NCI-H2107 treated with DMSO at 0.1 percent for 48 hours (cell line): ENCODE measurements around the gene CASZ1.

Source experiments
- DNase-seq: peaks from one replicate; lab custom pipeline; 2025; ENCODE audit not compliant: unreplicated experiment; lab: John Stamatoyannopoulos, UW

The CASZ1 gene

GRCh38 chr1:10823000-10823401 is 26.6 kb upstream of the CASZ1 start:
- DNase-seq = no peak

- no peak for DNase-seq
These were observed 24.9 kb upstream of the CASZ1 start for GRCh38 chr1:10821388-10821787.

DNA sequence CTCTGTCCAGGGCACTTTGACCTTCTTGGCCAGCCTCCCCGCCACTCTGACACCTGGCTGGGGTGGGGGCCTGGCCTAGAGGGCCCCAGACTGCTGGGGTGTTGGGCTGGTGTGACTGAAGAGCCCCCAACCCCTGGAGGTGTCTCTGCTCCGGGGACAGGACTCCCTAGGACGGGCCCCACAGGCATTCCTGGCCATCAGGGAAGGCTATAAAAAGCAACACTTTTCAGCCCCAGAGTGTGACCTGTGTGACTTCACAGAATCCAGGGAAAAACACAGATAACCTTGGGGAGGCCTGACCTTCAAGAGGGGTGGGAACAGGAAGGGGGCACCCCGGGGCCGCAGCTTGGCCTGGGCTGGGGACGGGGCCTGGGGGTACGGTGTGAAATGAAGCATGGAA is 24.0 kb upstream of the CASZ1 start:
- DNase-seq = no peak

DNA sequence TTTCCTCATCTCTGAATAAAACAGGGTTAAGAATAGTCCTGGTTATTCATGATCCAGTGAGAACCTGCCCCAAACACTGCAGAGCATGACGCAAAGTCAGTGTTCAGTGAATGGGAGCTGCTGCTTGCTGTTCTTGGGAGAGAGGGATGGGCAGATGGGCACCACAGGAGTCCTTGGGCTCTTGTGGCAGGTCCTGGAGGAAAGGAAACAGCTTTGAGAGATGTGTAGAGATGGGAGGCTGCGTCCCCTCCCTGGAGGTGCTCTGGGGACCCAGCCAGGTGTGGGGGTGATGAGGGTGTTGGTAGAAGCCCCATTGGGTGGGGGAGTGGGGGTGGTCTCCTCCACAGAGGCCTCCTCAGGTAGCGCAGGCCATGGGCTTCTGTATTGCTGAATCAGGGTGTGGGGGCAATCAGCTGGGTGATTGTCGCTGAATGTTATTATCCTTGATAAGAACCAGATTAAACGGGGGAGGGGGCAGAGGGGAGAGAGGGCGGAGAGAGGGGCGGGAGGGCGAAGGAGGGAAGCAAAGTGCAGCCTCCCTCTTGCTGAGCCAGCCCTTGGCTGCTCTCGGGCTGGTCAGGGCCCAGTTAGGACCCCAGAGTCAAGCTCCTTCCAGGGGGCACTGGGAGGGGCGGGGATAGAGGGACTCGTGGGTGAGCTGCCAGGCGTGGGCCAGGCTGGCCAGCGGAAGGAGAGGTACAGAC is 22.9 kb upstream of the CASZ1 start:
- DNase-seq = no peak

DNA sequence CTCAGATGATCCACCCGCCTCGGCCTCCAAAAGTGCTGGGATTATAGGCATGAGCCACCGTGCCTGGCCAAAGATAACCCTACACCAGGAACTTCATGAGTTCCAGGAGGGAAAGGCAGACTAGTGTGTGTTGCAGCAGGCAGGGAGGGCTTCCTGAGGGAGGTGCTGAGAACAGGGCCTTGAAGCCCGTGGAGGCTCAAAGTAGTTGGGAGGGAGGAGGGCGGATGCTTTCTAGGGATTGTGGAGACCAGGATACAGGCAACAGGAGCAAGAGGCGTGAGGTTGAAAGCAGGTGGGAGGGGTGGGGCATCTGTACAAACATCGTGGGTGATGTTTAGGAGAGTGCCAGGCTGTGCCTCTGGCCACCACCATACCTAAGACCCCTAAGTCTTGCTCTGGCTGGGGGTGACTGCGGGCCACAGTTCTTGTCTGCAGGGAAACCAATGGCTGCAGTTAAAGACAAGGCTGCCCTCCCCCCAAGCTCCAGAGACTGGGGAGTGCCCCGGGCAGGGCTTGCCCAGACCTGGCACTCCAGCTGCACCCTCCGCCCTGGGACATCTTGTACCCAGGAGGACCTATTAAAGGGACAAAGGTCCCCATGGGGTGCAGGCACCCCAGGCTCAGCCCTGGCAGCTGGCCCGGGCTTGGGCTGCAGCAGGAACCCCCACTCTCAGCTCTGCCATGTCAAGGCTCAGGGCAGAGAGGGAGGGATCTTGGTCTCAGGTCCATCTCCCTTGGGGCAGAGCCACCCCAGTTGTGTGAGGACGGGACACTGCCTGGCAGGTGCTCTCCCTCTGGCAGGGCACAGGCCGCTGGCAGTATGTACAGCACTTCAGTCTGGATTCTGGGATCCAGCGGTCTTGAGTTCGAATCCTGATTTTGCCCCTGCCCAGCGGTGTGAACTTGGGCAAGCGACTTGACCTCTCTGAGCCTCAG is 22.1 kb upstream of the CASZ1 start:
- no peak for DNase-seq

- DNase-seq = no peak
These were observed 20.4 kb upstream of the CASZ1 start for GRCh38 chr1:10816743-10817369.

GRCh38 chr1:10816233-10816632 is 19.8 kb upstream of the CASZ1 start:
- DNase-seq = no peak

DNA sequence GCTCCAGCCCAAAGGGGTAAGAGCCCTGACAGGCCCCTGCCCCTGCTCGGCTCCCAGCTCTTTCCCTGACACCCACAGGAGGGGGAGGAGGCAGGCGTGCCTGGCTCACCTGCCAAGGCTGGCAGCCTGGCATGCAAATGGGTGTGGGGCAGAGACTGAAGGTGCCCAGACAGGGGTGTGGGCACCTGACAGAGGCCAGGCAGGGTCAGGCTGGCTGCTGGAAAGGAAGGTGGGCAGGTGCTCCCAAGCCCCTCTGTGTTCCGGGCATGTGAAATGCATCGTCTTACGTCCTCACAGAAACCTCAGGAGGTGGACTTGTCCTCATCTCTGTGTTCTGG is 19.4 kb upstream of the CASZ1 start:
- DNase-seq = no peak

GRCh38 chr1:10814976-10815857 is 18.8 kb upstream of the CASZ1 start:
- no peak for DNase-seq

DNA sequence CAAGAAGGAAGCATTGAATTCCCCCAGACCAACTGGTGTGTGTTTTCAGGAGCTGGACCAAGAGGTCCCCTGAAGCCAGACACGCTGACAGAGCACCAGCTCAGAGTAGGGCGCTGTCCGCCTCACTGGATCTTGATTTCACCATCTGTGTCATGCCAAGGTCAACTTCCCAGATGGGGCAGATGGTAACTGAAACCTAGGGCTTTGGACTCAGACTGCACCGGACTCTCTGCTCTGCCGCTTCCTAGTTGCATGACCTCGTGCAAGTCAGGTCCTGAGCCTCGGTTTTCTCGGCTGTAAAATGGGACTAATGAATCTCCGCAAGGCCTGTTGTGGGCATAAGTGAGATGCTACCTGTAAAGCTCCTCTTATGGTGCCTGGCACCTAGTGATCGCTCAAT is 17.9 kb upstream of the CASZ1 start:
- DNase-seq = no peak

DNA sequence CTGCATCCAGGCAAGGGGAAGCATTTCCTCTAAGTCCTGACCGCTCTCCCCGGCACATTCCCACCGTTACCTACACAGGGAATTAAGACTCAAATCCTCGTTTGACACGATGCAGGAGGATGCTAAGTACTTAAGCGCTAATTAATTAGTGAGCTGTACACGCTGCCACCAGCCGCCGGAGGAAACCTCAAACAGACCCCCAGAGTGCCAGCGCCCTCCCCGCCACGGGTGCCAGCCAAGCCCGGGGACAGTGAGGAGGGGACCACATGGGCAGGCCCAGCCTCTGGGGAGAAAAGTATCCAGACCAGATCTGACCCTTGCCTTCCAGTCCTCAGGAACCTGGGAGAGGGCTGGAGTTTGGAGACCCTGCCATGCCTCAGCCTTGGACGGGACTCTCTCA is 17.4 kb upstream of the CASZ1 start:
- no peak for DNase-seq

DNA sequence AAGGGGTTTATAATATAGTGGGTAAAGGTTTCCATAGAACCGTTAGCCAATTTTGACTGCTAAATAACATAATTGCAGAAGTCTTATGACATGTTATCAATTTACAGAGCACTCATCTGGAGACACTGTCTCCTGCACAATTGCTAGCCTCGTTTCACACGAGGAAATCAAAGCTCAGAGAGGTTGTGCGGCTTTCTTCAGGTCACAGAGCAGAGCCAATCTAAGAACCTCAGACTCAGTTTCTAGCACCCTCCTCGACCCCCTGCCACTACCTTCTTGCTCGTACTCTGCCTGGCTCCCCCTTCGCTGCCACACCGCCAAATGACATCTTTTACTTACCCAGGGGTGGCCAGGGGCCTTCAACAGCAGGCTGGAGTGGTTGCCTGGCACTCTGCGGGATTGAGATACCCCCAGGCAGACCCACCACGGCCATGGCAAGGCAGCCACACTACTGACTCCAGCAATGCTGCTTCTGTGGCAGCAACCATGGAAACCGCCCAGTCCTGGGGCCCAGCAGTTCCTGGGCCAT is 16.0 kb upstream of the CASZ1 start:
- no peak for DNase-seq

GRCh38 chr1:10808441-10808840 is 12.0 kb upstream of the CASZ1 start:
- no peak for DNase-seq

DNA sequence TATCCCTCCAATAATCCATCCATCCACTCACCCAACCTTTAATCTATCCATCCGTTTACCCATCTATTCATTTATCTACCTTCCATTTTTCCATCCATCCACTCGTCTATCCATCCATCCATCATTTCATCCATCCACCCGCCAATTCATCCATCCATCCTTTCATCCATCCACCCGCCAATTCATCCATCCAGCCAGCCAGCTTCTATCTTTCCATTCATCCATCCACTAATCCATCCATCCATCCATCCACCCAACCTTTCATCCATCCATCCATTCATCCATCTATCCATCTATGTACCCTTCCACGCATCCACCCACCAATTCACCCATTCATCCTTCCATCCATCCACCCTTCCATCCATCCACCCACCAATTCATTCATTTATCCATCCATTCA is 10.5 kb upstream of the CASZ1 start:
- no peak for DNase-seq

DNA sequence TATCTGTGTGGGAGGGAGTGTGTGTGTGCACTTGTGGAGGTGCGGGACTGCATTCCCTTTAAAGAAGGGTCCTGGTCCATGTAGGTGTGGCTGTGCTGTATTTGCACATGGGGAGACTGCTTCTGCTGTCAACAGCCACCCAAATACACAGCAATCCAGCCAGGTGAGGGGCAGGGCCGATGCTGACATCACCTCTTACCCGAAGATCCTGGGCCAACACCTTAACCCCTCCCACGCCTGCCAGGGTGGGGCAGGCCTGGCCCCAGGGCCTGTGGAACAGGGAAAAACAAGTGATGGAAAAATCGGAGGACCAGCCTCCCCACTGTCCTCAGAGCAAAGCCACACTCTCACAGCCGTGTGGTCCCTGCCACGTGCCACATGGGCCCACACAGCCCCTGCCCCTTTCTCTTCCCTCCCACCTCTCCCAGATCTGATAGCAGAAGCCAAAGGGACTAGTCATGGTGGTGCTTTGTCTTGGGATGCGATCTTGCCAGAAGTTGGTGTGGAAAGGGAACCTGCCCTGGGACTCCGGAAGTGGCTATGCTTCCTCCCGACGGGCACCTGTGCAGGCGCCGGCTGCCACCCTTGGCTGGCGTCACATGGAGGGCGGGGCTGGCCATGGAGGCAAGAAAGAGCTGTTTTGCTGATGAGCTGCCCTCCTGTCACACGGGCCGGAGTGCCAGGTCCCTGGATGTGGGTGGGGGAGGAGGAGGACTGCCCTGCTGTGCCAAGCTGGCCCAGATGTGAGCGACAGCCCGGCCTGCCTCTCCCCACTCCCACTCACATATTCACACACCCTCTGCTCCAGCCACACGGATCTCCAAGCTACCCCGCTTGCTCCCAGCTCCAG is 7.8 kb upstream of the CASZ1 start:
- DNase-seq = no peak

DNA sequence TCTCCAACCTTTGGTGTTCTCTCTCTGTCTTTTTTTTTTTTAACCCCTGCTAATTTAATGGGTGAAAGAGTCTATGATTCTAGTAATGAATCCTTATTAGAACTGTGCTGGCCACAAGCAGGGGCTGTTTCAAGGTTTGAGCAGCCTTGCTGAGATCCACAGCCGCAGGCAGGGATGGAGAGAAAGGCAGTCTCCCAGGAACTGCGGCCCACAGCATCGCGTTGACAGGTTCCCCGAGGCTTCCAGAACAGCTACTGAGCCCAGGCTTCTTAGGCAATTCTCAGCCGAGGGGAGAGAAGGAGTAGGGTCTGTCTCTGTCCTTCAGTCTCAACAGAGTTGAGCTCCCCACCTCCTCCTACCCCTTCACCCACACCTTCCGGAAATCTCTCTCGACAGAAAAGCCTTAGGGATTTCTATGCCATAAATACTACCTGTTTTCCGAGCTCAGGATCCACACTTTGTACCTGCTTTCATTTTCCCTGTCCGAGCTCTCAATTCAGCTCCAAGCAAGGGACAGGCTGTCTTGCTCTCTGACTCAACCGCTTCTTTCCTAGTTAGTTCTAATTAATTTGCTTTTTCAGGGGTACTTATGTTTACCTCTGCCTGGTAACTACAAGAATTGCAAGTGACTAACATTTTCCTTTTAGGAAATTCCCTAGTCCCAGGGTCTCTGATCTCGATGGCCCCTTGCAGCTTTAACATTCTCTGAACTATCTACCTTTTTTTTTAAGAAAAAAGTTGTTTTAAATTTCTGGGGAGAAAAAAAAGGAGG is 6.7 kb upstream of the CASZ1 start:
- no peak for DNase-seq

- DNase-seq = no peak
These were observed 4.3 kb upstream of the CASZ1 start for GRCh38 chr1:10800778-10801177.

GRCh38 chr1:10799726-10800125 is 3.3 kb upstream of the CASZ1 start:
- DNase-seq = no peak
